HepG2 (cell line): ENCODE results near the gene GRM4. TPM values are rescaled to one million over a fixed set of nuclear protein-coding genes. Genes with fewer than 3 reads are reported as not detected.

Experiments
- ATAC-seq: fragments of 200-7000 bp; cut with Tn5 transposase; 3 replicates; pipeline ENCODE4 v1.9.1; 2020; ENCODE audit warnings: mild to moderate bottlenecking, moderate library complexity
- BruUV-seq: library from RNA; stranded (reverse); fragments of 400-500 nt; replicated peaks from 2 replicates; lab custom pipeline; 2021; lab: Mats Ljungman, UMichigan
- CTCF ChIA-PET: fragments of 300-600 bp; formaldehyde crosslinking; extraction: SDS; loops from one replicate; lab custom pipeline; 2021; ENCODE audit warnings: low total read pairs, inconsistent platforms, low intra/inter-chr PET ratio; lab: Yijun Ruan, JAX
- POLR2A ChIA-PET: fragments of 350-600 bp; sonication (Branson Sonifier 250); formaldehyde crosslinking; loops from one replicate; lab custom pipeline; 2020; ENCODE audit warnings: antibody characterized with exemption, inconsistent platforms; lab: Yijun Ruan, JAX
- DNase-seq: peaks from one replicate; pipeline ENCODE4 v3.0.0-alpha.2; 2015; ENCODE audit warnings: low spot score
- FAIRE-seq: peaks from 3 replicates; lab custom pipeline; 2011; peaks lifted over from hg19 to GRCh38; lab: Jason Lieb, UNC
- H2AFZ ChIP-seq: one replicate; pipeline ENCODE4 v1.6.1; 2011; ENCODE audit warnings: low read length, inconsistent platforms
- H3K27ac ChIP-seq: fragments of 300-600 bp; 3 replicates; pipeline ENCODE4 v1.8.0; 2011; ENCODE audit warnings: mixed run types, mild to moderate bottlenecking, mixed read lengths, low read length, inconsistent platforms; ENCODE audit not compliant: insufficient read depth; ENCODE audit errors: extremely low read length
- H3K27me3 ChIP-seq, 2 experiments: fragments of 200-600 bp in 1 of 2; 2 replicates in 1 of 2; 3 replicates in 1 of 2; pipeline versions ENCODE4 v1.6.0 to v1.8.0; 2011; ENCODE audit warnings: low read length in 2 of 2, mild to moderate bottlenecking in 2 of 2, moderate library complexity in 2 of 2, inconsistent platforms in 1 of 2; ENCODE audit not compliant: insufficient read depth in 2 of 2, control insufficient read depth in 1 of 2
- H3K36me3 ChIP-seq, 2 experiments: fragments of 200-600 bp in 1 of 2; replicated peaks in 1 of 2; 2 replicates in 1 of 2; 3 replicates in 1 of 2; pipeline versions ENCODE4 v1.5.1 to v1.8.0; 2011; ENCODE audit warnings: low read length in 2 of 2, inconsistent platforms in 1 of 2; ENCODE audit not compliant: insufficient read depth in 2 of 2, control insufficient read depth in 1 of 2
- H3K4me1 ChIP-seq: 2 replicates; pipeline ENCODE4 v1.5.1; 2012; ENCODE audit warnings: low read length, inconsistent platforms; ENCODE audit not compliant: insufficient read depth
- H3K4me2 ChIP-seq: 2 replicates; pipeline ENCODE4 v1.6.0; 2011; ENCODE audit warnings: low read depth, low read length, inconsistent platforms
- H3K4me3 ChIP-seq, 3 experiments: fragments of 200-600 bp in 1 of 3; sonication (generic), shearing (Covaris generic) in 1 of 3; replicated peaks in 1 of 3; 2 replicates each; pipeline ENCODE4 v1.5.1; 2011 to 2016; ENCODE audit warnings: low read length in 3 of 3, inconsistent platforms in 2 of 3, low read depth in 2 of 3, mild to moderate bottlenecking in 2 of 3, control low read depth in 1 of 3, mixed read lengths in 1 of 3; ENCODE audit not compliant: insufficient read depth in 1 of 3
- H3K79me2 ChIP-seq: one replicate; pipeline ENCODE4 v1.6.1; 2011; ENCODE audit warnings: low read length, inconsistent platforms; ENCODE audit not compliant: insufficient read depth
- H3K9ac ChIP-seq: 2 replicates; pipeline ENCODE4 v1.6.0; 2011; ENCODE audit warnings: mild to moderate bottlenecking, low read depth, low read length, inconsistent platforms; ENCODE audit not compliant: insufficient read depth
- H3K9me3 ChIP-seq: 2 replicates; pipeline ENCODE4 v1.5.1; 2012; ENCODE audit warnings: mild to moderate bottlenecking, low read length
- H4K20me1 ChIP-seq: 2 replicates; pipeline ENCODE4 v1.6.0; 2011; ENCODE audit warnings: inconsistent platforms, mild to moderate bottlenecking, low read length, moderate library complexity; ENCODE audit not compliant: insufficient read depth
- SNRNP70 ChIP-seq: fragments of 200-400 bp; formaldehyde crosslinking; IDR thresholded peaks from 2 replicates; pipeline ENCODE4 v1.6.1; 2017; ENCODE audit warnings: mild to moderate bottlenecking, low read depth, low read length, moderate library complexity
- ZNF282 ChIP-seq: fragments of 450-650 bp; IDR thresholded peaks from 2 replicates; pipeline ENCODE4 v1.6.1; 2018; ENCODE audit not compliant: partially characterized antibody
- ZNF687 ChIP-seq: sonication (generic); formaldehyde crosslinking; IDR thresholded peaks from 2 replicates; pipeline ENCODE4 v1.5.1; 2020; ENCODE audit warnings: mild to moderate bottlenecking, missing genetic modification reagents, moderate library complexity
- WGBS: methylation state at CpG from one replicate; pipeline ENCODE4 v1.1.6; 2017; ENCODE audit warnings: low lambda C conversion rate; 5-methylcytosine and 5-hydroxymethylcytosine counted together
- in situ Hi-C: cut with HindIII; loops from 2 replicates; pipeline ENCODE4 v1.10.0; 2017; ENCODE audit warnings: low pct_unique_long_range_greater_than_20kb; ENCODE audit not compliant: extremely low pct_ligation_motif_present
- intact Hi-C: fragments of 100-400 bp; cut with micrococcal nuclease; formaldehyde crosslinking; loops from one replicate; pipeline ENCODE4 v1.10.0; 2022; ENCODE audit not compliant: unreplicated experiment
- polyA plus RNA-seq, 8 experiments: library from polyadenylated mRNA; depleted of rRNA in 3 of 8; stranded (reverse) in 7 of 8; unstranded in 1 of 8; fragments of >200 nt; fragmentation: Illumina TruSeq in 4 of 8; extraction: Trizol in 4 of 8; gene quantifications; 2 replicates each; pipeline versions ENCODE4 v1.2.1 to v1.2.3, GENCODE V29; 2011 to 2016; ENCODE audit warnings: low read depth in 4 of 8, missing spikeins in 1 of 8, mixed read lengths in 1 of 8; ENCODE audit not compliant: insufficient read depth in 1 of 8
- total RNA-seq, 5 experiments: library from RNA; depleted of rRNA; stranded (reverse); fragments of >200 nt; fragmentation: Illumina TruSeq; extraction: Trizol; gene quantifications; 2 replicates each; pipeline ENCODE4 v1.2.3, GENCODE V29; 2016; ENCODE audit warnings: low read depth in 1 of 5

Gene GRM4
- total and polyA plus RNA-seq, 2 of the 13 experiments (the other 11 are each of a cell fraction or from before 2014, with no cell fraction given) = not detected

GRCh38 chr6:34158876-34159275 lies 13.0 kb upstream of the GRM4 start (continued):
- no peak for TF ChIP-seq ZNF687 (CRISPR knock-in tag)

- TF ChIP-seq SNRNP70 = no peak
- peak; percentile 46 for TF ChIP-seq ZNF282
- ChIA-PET POLR2A (no interaction called here), CTCF (no interaction called here)
- ATAC-seq = no peak
- peaks cover 3 to 31% of the 10 kb centered on the region in 2 experiments for H3K27me3 ChIP-seq
- H2AFZ ChIP-seq = no peak overlapping the region
- intact Hi-C loops (no loop called here), in situ Hi-C loops (loop anchor here (10.0 kb wide), 1 partner anchor 393 kb away; no protein-coding TSS in a partner anchor)
- no peaks in the 10 kb centered on the region; the same call in 1 of the 2 replicates for H4K20me1 ChIP-seq
- no peaks in the 10 kb centered on the region for H3K36me3 ChIP-seq
- 6% methylated on average over 6 of the region's 6 CpGs for WGBS
- H3K9me3 ChIP-seq = peaks cover 17% of the 10 kb centered on the region
- no peak overlapping the region for H3K4me3 ChIP-seq
- no peak for DNase-seq
- no peak for FAIRE-seq
- no peak overlapping the region for H3K27ac ChIP-seq
- BruUV-seq = no TSS peak
- no peaks in the 10 kb centered on the region for H3K79me2 ChIP-seq
- H3K9ac ChIP-seq = no peak overlapping the region
- no peak overlapping the region for H3K4me2 ChIP-seq
- no peaks in the 10 kb centered on the region; the same call in 1 of the 2 replicates for H3K4me1 ChIP-seq
Observed at GRCh38 chr6:34157851-34158250, 12.0 kb upstream of the GRM4 start.
